Measurements from ENCODE around the gene CNTNAP5. TPM values are rescaled to one million over a fixed set of nuclear protein-coding genes. Genes with fewer than 3 reads are reported as not detected.

Gene CNTNAP5
- total and polyA plus RNA-seq, 4 experiments from 2014 or later, result not detected

DNA sequence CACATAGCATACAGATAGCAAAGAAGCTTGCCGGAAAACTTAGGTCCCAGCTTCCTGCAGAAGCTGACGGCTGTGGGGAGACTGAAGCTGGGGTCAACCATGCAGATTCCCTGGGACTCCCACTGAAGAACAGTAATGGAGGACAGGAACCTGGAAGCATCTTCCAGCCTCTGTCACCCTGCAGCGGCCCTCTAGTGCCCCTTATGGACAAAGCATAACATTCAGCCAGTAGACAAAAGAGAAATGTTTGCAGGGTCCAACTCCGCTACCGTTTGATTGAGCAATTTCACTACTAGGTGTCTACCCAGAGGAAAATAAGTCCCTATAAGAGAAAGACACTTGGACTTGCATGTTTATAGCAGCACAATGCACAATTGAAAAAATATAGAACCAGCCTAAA is 460.6 kb downstream of the CNTNAP5 start:
- no peaks in the 10 kb centered on the region for H3K9me3 ChIP-seq (ENCODE audit: control insufficient read depth in 1 of 2, low read length in 2 of 2)
- no peaks in the 10 kb centered on the region for H3K36me3 ChIP-seq (ENCODE audit: insufficient read depth, low read length)
- CTCF ChIA-PET (ENCODE audit: partially characterized antibody), result no interaction called here
- H3K36me3 Mint-ChIP-seq, result no peaks in the 10 kb centered on the region
- no peak overlapping the region for H3K4me3 ChIP-seq (ENCODE audit: low read length in 2 of 2)
- no peak overlapping the region for H3K27ac Mint-ChIP-seq
- H3K4me1 Mint-ChIP-seq, result no peaks in the 10 kb centered on the region
- DNase-seq, result no peak
- peaks cover 0 to 13% (median 5%) of the 10 kb centered on the region in 8 donors for H3K9me3 Mint-ChIP-seq
- H3K27me3 ChIP-seq (ENCODE audit: insufficient read depth, low read length), result no peaks in the 10 kb centered on the region
- H3K4me3 Mint-ChIP-seq, result no peak overlapping the region
- no peaks in the 10 kb centered on the region for H3K4me1 ChIP-seq (ENCODE audit: insufficient read depth, low read length)
- POLR2A ChIA-PET (ENCODE audit: partially characterized antibody), result no interaction called here
- no peaks in the 10 kb centered on the region for H3K27me3 Mint-ChIP-seq
- no peak overlapping the region for H3K27ac ChIP-seq (ENCODE audit: low read depth, low read length)
- intact Hi-C loops (cut with micrococcal nuclease), result no loop called here

DNA sequence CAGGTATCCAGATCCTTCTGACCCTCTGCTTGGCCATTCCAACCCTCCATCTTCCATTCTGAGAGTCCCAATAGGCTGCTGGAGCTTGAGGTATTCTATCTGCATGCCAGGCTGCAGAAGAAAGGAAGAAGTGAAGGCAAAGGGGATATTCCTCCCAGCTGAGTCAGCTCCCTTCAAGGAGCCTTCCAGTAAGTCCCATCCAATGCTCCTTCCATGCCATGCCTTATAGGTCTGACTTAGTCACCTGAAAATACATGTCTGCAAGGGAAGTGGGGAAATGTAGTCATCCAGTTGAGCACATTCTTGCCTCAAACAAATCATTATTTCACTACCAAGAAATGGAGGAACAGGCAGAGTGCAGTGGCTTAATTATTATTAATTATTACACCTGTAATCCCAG is 464.6 kb downstream of the CNTNAP5 start:
- Mint-ChIP-seq H3K4me3 (no peak overlapping the region), H3K27me3 (no peaks in the 10 kb centered on the region), H3K27ac (no peak overlapping the region), H3K9me3 (peaks cover 0 to 8% (median 2%) of the 10 kb centered on the region in 8 donors), H3K4me1 (no peaks in the 10 kb centered on the region), H3K36me3 (no peaks in the 10 kb centered on the region)
- CTCF ChIA-PET (ENCODE audit: partially characterized antibody), result no interaction called here
- no peaks in the 10 kb centered on the region for H3K9me3 ChIP-seq (ENCODE audit: control insufficient read depth in 1 of 2, low read length in 2 of 2)
- H3K4me3 ChIP-seq (ENCODE audit: low read length in 2 of 2), result no peak overlapping the region
- H3K36me3 ChIP-seq (ENCODE audit: insufficient read depth, low read length), result no peaks in the 10 kb centered on the region
- POLR2A ChIA-PET (ENCODE audit: partially characterized antibody), result no interaction called here
- H3K27me3 ChIP-seq (ENCODE audit: insufficient read depth, low read length), result no peaks in the 10 kb centered on the region
- DNase-seq, result no peak
- H3K4me1 ChIP-seq (ENCODE audit: insufficient read depth, low read length), result no peaks in the 10 kb centered on the region
- intact Hi-C loops (cut with micrococcal nuclease), result no loop called here
- H3K27ac ChIP-seq (ENCODE audit: low read depth, low read length), result no peak overlapping the region

DNA sequence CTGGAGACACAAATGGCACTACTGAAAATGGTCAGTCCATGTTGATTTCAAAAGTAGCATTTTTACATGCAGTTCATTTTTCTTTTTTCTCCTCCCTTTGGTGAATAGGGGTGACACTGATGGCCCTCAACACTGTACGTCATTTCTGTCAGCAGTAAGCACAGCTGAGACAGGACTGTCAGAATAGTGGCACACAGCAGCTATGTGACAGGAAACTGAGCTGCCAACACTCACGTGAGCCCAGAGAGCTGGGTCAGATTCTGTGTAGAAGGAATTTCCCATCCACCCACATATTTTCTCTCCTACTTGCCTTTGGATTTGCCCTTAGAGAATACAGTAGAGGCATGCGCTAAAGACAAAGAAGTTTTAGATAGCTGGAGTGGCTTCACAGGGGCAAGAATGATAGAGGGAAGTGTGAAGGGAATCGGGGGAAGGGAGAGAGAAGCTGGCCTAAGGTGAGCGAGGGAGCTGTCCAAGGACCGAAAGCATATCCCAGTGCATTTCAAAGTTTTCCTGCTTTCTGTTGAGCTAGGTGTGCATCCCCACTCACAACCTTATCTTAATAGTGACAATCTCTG is 476.6 kb downstream of the CNTNAP5 start:
- intact Hi-C loops (cut with micrococcal nuclease), result no loop called here
- ChIA-PET POLR2A (ENCODE audit: partially characterized antibody) (no interaction called here), CTCF (ENCODE audit: partially characterized antibody) (no interaction called here)
- no peak overlapping the region for H3K27ac Mint-ChIP-seq
- no peak overlapping the region for H3K27ac ChIP-seq (ENCODE audit: low read depth, low read length)
- no peaks in the 10 kb centered on the region for H3K4me1 Mint-ChIP-seq
- no peak for DNase-seq
- H3K9me3 ChIP-seq (ENCODE audit: control insufficient read depth in 1 of 2, low read length in 2 of 2), result no peaks in the 10 kb centered on the region
- peaks cover 4 to 12% (median 9%) of the 10 kb centered on the region in 8 donors for H3K9me3 Mint-ChIP-seq
- no peak overlapping the region for H3K4me3 Mint-ChIP-seq
- no peaks in the 10 kb centered on the region for H3K27me3 Mint-ChIP-seq
- no peaks in the 10 kb centered on the region for H3K4me1 ChIP-seq (ENCODE audit: insufficient read depth, low read length)
- H3K36me3 Mint-ChIP-seq, result no peaks in the 10 kb centered on the region
- no peaks in the 10 kb centered on the region for H3K27me3 ChIP-seq (ENCODE audit: insufficient read depth, low read length)
- no peak overlapping the region for H3K4me3 ChIP-seq (ENCODE audit: low read length in 2 of 2)
- H3K36me3 ChIP-seq (ENCODE audit: insufficient read depth, low read length), result no peaks in the 10 kb centered on the region

DNA sequence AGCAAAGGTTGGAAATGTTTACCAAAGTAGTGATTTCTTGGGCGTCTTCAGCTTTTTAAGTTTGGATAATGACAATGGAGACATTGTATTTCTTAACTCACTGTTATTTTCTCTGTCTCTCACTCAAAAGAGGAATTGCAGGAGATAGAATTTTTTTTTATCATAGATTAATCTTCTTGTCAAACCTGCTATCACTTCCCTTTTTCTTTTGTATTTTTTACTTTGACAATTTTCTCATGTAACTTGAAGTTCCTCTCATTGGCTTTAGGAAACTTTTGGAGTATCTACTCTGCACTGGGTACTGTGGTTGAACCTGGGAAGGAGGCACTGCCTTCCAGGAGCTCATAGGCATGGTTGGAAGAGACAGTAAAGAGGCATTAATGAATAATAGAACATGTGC is 489.1 kb downstream of the CNTNAP5 start:
- Histone ChIP-seq H3K9me3 (ENCODE audit: control insufficient read depth in 1 of 2, low read length in 2 of 2) (no peaks in the 10 kb centered on the region), H3K27me3 (ENCODE audit: insufficient read depth, low read length) (no peaks in the 10 kb centered on the region), H3K4me3 (ENCODE audit: low read length in 2 of 2) (no peak overlapping the region), H3K36me3 (ENCODE audit: insufficient read depth, low read length) (no peaks in the 10 kb centered on the region), H3K4me1 (ENCODE audit: insufficient read depth, low read length) (no peaks in the 10 kb centered on the region), H3K27ac (ENCODE audit: low read depth, low read length) (no peak overlapping the region)
- no peaks in the 10 kb centered on the region for H3K4me1 Mint-ChIP-seq
- no peaks in the 10 kb centered on the region for H3K27me3 Mint-ChIP-seq
- no peaks in the 10 kb centered on the region for H3K36me3 Mint-ChIP-seq
- CTCF ChIA-PET (ENCODE audit: partially characterized antibody), result no interaction called here
- H3K4me3 Mint-ChIP-seq, result no peak overlapping the region
- peaks cover 2 to 15% (median 9%) of the 10 kb centered on the region in 8 donors for H3K9me3 Mint-ChIP-seq
- intact Hi-C loops (cut with micrococcal nuclease), result no loop called here
- POLR2A ChIA-PET (ENCODE audit: partially characterized antibody), result interaction anchor here (0.5 kb wide), 1 partner anchor 181 kb away, joined by 3 read pairs; no protein-coding TSS in a partner anchor
- DNase-seq, result no peak
- H3K27ac Mint-ChIP-seq, result no peak overlapping the region

DNA sequence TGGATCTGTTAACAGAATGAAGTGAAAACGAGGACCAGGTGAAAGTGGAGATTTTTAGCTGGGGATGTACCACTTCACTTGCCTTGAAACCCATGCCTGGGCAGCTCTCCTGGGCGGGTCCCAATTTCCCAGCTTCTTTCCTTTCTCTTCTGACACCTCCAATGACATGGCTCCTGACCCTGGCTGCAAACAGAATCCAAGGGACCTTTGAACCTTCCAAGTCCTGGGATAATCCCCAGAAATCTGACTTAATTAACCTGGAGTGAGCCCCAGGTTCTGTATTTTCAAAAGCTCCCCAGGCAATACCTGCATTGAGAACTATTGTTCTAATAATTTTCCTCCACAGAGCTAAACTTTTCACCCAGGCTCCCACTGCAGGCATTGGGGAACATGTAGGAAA is 495.9 kb downstream of the CNTNAP5 start:
- Histone ChIP-seq H3K9me3 (ENCODE audit: control insufficient read depth in 1 of 2, low read length in 2 of 2) (no peaks in the 10 kb centered on the region), H3K4me3 (ENCODE audit: low read length in 2 of 2) (no peak overlapping the region), H3K27me3 (ENCODE audit: insufficient read depth, low read length) (no peaks in the 10 kb centered on the region), H3K27ac (ENCODE audit: low read depth, low read length) (no peak overlapping the region), H3K4me1 (ENCODE audit: insufficient read depth, low read length) (no peaks in the 10 kb centered on the region), H3K36me3 (ENCODE audit: insufficient read depth, low read length) (no peaks in the 10 kb centered on the region)
- intact Hi-C loops (cut with micrococcal nuclease), result no loop called here
- DNase-seq, result no peak
- Mint-ChIP-seq H3K9me3 (peaks cover 0 to 15% (median 9%) of the 10 kb centered on the region in 8 donors), H3K27me3 (no peaks in the 10 kb centered on the region), H3K27ac (no peak overlapping the region), H3K4me1 (no peaks in the 10 kb centered on the region), H3K36me3 (no peaks in the 10 kb centered on the region), H3K4me3 (no peak overlapping the region)
- POLR2A ChIA-PET (ENCODE audit: partially characterized antibody), result no interaction called here
- CTCF ChIA-PET (ENCODE audit: partially characterized antibody), result no interaction called here

DNA sequence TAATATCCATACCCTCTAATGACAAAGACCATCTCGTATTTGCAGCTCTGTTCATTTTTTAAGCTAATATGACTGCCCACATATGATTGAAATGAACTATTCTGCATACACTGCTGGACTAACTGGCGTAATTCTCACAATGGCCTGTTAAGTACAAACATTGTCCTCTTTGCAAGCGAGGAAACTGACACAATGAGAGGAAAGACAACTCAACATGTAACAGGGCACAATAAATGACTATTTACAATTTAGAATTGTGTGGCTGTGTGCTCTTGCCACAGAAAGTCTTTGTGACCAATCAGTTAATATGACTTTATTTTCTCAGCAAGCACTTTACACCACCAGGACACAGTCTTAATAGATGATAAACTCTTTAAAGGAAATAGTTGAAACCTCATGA is 498.0 kb downstream of the CNTNAP5 start:
- Mint-ChIP-seq H3K9me3 (peaks cover 0 to 8% (median 4%) of the 10 kb centered on the region in 8 donors), H3K27ac (no peak overlapping the region), H3K4me1 (no peaks in the 10 kb centered on the region), H3K27me3 (peaks cover 0 to 1% of the 10 kb centered on the region in 2 donors), H3K4me3 (no peak overlapping the region), H3K36me3 (no peaks in the 10 kb centered on the region)
- ChIA-PET CTCF (ENCODE audit: partially characterized antibody) (no interaction called here), POLR2A (ENCODE audit: partially characterized antibody) (no interaction called here)
- Histone ChIP-seq H3K4me1 (ENCODE audit: insufficient read depth, low read length) (no peaks in the 10 kb centered on the region), H3K36me3 (ENCODE audit: insufficient read depth, low read length) (no peaks in the 10 kb centered on the region), H3K27me3 (ENCODE audit: insufficient read depth, low read length) (no peaks in the 10 kb centered on the region), H3K27ac (ENCODE audit: low read depth, low read length) (no peak overlapping the region), H3K9me3 (ENCODE audit: control insufficient read depth in 1 of 2, low read length in 2 of 2) (no peaks in the 10 kb centered on the region), H3K4me3 (ENCODE audit: low read length in 2 of 2) (no peak overlapping the region)
- DNase-seq, result no peak
- intact Hi-C loops (cut with micrococcal nuclease), result no loop called here

DNA sequence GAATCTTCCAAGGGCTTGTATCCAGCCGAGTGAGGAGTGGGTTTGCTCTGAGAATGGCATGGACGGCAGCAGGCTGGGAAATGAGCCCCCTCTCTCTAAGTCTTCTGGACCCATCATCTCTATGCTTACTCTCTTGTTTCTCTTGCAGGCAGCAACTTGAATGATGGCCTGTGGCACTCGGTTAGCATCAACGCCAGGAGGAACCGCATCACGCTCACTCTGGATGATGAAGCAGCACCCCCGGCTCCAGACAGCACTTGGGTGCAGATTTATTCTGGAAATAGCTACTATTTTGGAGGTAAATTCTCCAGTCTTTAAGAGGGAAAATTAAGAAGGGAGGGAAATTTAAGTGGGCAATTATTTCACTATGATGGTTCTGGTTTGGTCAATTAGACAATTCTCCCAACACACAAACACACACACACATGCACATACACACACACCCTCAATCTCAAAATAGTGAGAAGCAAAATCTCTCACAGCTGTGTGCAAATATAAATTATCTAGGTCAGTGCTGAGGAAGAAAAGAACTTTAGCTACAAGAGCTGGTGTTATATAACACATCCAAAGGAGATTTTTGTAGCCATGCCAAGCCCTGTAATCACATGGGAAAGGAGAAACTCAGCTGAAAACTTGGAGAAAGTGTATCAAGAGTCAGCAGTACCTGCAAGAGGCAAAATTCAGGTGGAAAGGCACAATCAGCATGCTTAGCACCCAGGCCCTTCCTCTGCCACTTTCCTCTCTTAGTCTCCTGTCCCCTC is 499.2 kb downstream of the CNTNAP5 start:
- POLR2A ChIA-PET (ENCODE audit: partially characterized antibody), result no interaction called here
- H3K36me3 Mint-ChIP-seq, result no peaks in the 10 kb centered on the region
- peaks cover 0 to 1% of the 10 kb centered on the region in 2 donors for H3K27me3 Mint-ChIP-seq
- H3K4me1 Mint-ChIP-seq, result no peaks in the 10 kb centered on the region
- DNase-seq, result no peak
- Histone ChIP-seq H3K27ac (ENCODE audit: low read depth, low read length) (no peak overlapping the region), H3K4me1 (ENCODE audit: insufficient read depth, low read length) (no peaks in the 10 kb centered on the region), H3K4me3 (ENCODE audit: low read length in 2 of 2) (no peak overlapping the region), H3K9me3 (ENCODE audit: control insufficient read depth in 1 of 2, low read length in 2 of 2) (no peaks in the 10 kb centered on the region), H3K27me3 (ENCODE audit: insufficient read depth, low read length) (no peaks in the 10 kb centered on the region), H3K36me3 (ENCODE audit: insufficient read depth, low read length) (no peaks in the 10 kb centered on the region)
- H3K9me3 Mint-ChIP-seq, result peaks cover 0 to 11% (median 5%) of the 10 kb centered on the region in 8 donors
- CTCF ChIA-PET (ENCODE audit: partially characterized antibody), result no interaction called here
- H3K4me3 Mint-ChIP-seq, result no peak overlapping the region
- intact Hi-C loops (cut with micrococcal nuclease), result no loop called here
- H3K27ac Mint-ChIP-seq, result no peak overlapping the region
